A549 treated with AZD9567 at 1 μM for 4 hours (cell line): ENCODE results near the gene METTL2B. TPM values are rescaled to one million over a fixed set of nuclear protein-coding genes. Genes with fewer than 3 reads are reported as not detected.

Source experiments
- total RNA-seq: library from RNA; stranded (reverse); fragments of 200-300 nt; extraction: Qiagen RNA extraction; gene quantifications from 5 replicates; pipeline ENCODE4 v1.2.3, GENCODE V29; 2022; ENCODE audit not compliant: insufficient read depth

METTL2B gene
- 15.0 to 27.2 TPM (median 25.7 TPM) in 5 replicates for total RNA-seq

GRCh38 chr7:128476402-128477335 is at the start of gene METTL2B:
Gene METTL2B (plus strand): TSS chr7:128476748. CDS start chr7:128476766, 18 bp downstream.

GRCh38 chr7:128455543-128456254 is 20.8 kb upstream of the METTL2B start, which contains the start of gene HILPDA:
Gene HILPDA (plus strand): TSS chr7:128455878. CDS start chr7:128457269, 1,391 bp downstream.

Other genes with a start within 250 kb of the METTL2B start
- not detected in 5 replicates for gene LEP, start 235.5 kb upstream of the METTL2B start, total RNA-seq
- 53.2 to 70.3 TPM (median 59.0 TPM) in 5 replicates for gene RBM28, start 132.8 kb upstream of the METTL2B start, total RNA-seq
- 0.29 to 0.51 TPM (median 0.36 TPM) in 4 of 5 replicates, not detected in the other for gene PRRT4, start 115.1 kb upstream of the METTL2B start, total RNA-seq
- gene IMPDH1, start 66.8 kb upstream of the METTL2B start, total RNA-seq: 110 to 128 TPM (median 123 TPM) in 5 replicates
- 9.8 to 25.3 TPM (median 22.4 TPM) in 5 replicates for gene HILPDA, start 20.9 kb upstream of the METTL2B start, total RNA-seq
- 0.65 to 0.85 TPM (median 0.67 TPM) in 4 of 5 replicates, not detected in the other for gene GARIN1A, start 195.5 kb downstream of the METTL2B start, total RNA-seq